ACHN (cell line): ENCODE data around the gene GAST.

Experiments used
- DNase-seq: peaks from one replicate; pipeline ENCODE4 v3.0.0-alpha.2; 2015
- in situ Hi-C: cut with HindIII; loops from 2 replicates; pipeline ENCODE4 v1.10.0; 2017; ENCODE audit warnings: low sequenced_read_pairs, low pct_ligation_motif_present, low pct_unique_long_range_greater_than_20kb

Gene GAST

GRCh38 chr17:41734949-41735313 lies 22.8 kb downstream of the GAST start:
- in situ Hi-C loops: no loop called here
- DNase-seq: no peak

GRCh38 chr17:41735744-41736143 lies 23.6 kb downstream of the GAST start:
- no peak for DNase-seq
- in situ Hi-C loops: no loop called here

GRCh38 chr17:41736983-41737679 lies 25.0 kb downstream of the GAST start:
- in situ Hi-C loops: no loop called here
- no peak for DNase-seq

GRCh38 chr17:41737680-41738023 lies 25.5 kb downstream of the GAST start:
- in situ Hi-C loops: no loop called here
- DNase-seq: no peak

GRCh38 chr17:41738077-41738800 lies 26.1 kb downstream of the GAST start:
- in situ Hi-C loops: no loop called here
- peak; percentile 83 for DNase-seq

- DNase-seq: no peak
- in situ Hi-C loops: no loop called here
Observed at GRCh38 chr17:41738801-41739112, 26.6 kb downstream of the GAST start.

- DNase-seq: peak; percentile 42
- in situ Hi-C loops: loop anchor here (10.0 kb wide), 1 partner anchor 65 kb away; no protein-coding TSS in a partner anchor
Observed at GRCh38 chr17:41739661-41740352, 27.7 kb downstream of the GAST start.

- DNase-seq: no peak
- in situ Hi-C loops: loop anchor here (10.0 kb wide), 1 partner anchor 64 kb away; no protein-coding TSS in a partner anchor
Observed at GRCh38 chr17:41740506-41740905, 28.4 kb downstream of the GAST start.

- in situ Hi-C loops: loop anchor here (10.0 kb wide), 1 partner anchor 63 kb away; no protein-coding TSS in a partner anchor
- DNase-seq: no peak
Observed at GRCh38 chr17:41741709-41742108, 29.6 kb downstream of the GAST start.

- no peak for DNase-seq
- in situ Hi-C loops: loop anchor here (10.0 kb wide), 1 partner anchor 57 kb away; no protein-coding TSS in a partner anchor
Observed at GRCh38 chr17:41748275-41748674, 36.1 kb downstream of the GAST start.

- in situ Hi-C loops: no loop called here
- DNase-seq: no peak
Observed at GRCh38 chr17:41750862-41751261, 38.7 kb downstream of the GAST start.

GRCh38 chr17:41751288-41751687 lies 39.2 kb downstream of the GAST start:
- in situ Hi-C loops: no loop called here
- no peak for DNase-seq

GRCh38 chr17:41754066-41754465 lies 41.9 kb downstream of the GAST start:
- no peak for DNase-seq
- in situ Hi-C loops: no loop called here

GRCh38 chr17:41758601-41759000 lies 46.5 kb downstream of the GAST start:
- in situ Hi-C loops: no loop called here
- DNase-seq: no peak

GRCh38 chr17:41760878-41761277 lies 48.7 kb downstream of the GAST start:
- in situ Hi-C loops: no loop called here
- DNase-seq: no peak

- in situ Hi-C loops: no loop called here
Observed at GRCh38 chr17:41762391-41762790, 50.3 kb downstream of the GAST start.

GRCh38 chr17:41762841-41763240 lies 50.7 kb downstream of the GAST start:
- DNase-seq: no peak
- in situ Hi-C loops: no loop called here

More at GRCh38 chr17:41762391-41762790, 50.3 kb downstream of the GAST start:
- no peak for DNase-seq

GRCh38 chr17:41763327-41763726 lies 51.2 kb downstream of the GAST start:
- in situ Hi-C loops: no loop called here
- no peak for DNase-seq
